GM04504 (cell line): ENCODE measurements around the gene INSL3.

Experiments used
- DNase-seq: peaks from one replicate; pipeline ENCODE4 v3.0.0-alpha.2; 2012; ENCODE audit warnings: low read depth

The INSL3 gene

DNA sequence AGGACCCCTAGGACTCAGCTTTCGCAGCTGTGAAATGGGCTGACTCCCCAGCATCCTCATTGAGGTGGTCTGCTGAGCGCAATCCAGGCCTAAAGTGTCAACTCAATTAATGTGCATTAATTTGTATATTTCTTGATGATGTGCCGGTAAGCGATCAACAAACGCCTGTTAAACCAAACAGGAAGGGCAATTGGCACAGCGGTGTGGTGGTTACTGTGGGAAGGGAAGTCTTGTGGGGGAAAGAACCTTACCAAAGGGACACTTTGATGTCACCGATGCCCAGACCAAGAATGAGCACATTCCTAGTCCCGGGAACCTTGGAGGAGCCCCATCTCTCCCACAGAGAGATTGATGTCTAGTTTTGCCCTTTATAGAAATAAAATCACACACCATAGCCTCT lies 24.8 kb upstream of the INSL3 start:
- no peak for DNase-seq

DNA sequence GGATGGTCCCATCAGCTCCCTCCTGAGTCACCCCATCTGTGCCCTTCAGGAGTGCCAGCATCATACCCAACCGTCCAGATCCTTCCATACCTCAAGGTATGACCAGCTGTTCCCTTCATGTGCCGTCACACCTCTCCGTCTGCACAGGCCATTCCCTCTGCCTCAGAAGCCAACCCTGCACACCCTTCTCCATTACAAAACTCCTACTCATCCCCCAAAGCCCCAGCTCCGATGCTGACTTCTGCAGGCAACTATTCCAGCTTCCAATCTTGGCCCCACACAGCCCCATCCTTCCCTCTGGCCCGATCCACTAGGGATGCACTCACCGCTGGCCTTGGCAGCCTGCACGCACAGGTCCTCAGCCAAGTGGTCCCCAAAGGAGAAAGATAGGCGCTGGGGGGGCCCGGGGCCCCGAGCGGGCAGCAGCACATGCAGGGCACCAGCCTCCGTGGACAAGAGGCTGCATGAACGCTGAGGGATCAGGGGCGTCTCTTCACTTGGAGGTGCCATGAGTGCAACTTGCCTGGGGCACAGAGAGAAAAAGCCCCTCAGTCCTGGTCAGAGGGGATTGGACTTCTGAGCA lies 22.7 kb upstream of the INSL3 start:
- no peak for DNase-seq

DNA sequence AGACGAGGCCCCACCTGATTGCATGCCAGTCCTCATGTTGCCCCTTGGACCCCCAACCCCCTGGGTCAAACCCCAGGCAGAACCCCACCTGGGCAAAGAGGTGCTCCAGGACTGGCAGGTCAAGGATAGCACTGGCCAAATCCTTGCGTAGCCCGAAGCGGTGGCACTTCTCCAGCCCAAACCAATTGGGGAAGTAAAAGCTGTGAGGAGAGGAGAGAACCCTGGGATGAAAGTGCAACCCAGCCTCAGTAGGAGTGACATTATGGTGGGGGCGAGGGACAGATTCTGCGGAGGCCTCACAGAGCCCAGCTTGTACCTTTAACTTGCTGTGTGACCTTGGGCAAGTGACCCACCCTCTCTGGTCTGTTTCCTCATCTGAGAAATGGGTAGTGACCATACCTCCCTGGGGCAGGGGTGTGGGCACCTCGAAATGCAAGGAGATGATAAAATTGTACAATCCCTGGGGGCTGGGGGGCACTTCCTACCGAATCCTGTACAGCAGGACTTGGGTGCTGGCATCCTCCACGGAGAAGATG lies 22.0 kb upstream of the INSL3 start:
- no peak for DNase-seq

- DNase-seq, result no peak
Observed at GRCh38 chr19:17842663-17843291, 21.5 kb upstream of the INSL3 start.

GRCh38 chr19:17841810-17842662 lies 20.7 kb upstream of the INSL3 start:
- DNase-seq, result no peak

DNA sequence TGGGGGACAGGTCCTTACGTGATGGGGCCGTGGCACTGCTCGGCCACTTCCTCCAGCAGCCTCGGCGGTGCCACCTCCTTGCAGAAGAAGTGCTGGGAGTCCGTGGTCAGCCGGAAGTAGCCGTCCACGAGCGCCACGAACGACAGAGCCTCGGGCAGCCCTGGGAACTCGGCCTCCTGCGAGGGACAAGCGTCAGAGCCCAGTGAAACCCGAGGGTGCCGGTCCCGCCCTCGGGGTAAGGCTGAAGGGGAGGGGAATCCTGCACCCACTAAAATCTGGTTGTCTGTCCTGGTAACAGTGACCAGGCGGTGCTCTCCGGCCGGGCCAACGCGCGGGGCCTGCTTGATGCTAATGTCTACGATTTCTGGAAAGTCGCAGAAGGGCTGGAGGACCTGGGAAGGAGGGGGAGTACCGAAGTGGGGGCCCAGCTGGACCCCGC lies 20.1 kb upstream of the INSL3 start:
- no peak for DNase-seq

DNA sequence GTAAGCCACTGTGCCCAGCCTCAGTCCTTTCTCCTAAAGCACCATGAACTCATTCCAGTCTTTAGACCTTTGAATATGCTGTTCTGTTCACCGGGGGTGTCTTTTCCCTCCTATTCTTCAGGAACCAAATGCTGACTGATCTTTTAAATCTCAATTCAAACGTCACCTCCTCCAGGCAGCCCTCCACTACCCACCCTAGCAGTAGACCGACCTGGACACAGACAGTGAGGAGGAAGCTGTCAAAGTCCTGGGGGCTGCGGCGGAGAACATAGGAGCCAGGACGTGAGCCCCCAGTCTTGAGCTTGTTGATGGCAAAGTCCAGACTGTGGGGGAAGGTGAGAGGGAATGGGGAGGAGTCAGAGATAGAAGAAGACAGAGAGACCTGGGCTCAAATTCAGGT lies 18.7 kb upstream of the INSL3 start:
- DNase-seq, result no peak

- DNase-seq, result no peak
Observed at GRCh38 chr19:17837972-17838371, 16.7 kb upstream of the INSL3 start.

DNA sequence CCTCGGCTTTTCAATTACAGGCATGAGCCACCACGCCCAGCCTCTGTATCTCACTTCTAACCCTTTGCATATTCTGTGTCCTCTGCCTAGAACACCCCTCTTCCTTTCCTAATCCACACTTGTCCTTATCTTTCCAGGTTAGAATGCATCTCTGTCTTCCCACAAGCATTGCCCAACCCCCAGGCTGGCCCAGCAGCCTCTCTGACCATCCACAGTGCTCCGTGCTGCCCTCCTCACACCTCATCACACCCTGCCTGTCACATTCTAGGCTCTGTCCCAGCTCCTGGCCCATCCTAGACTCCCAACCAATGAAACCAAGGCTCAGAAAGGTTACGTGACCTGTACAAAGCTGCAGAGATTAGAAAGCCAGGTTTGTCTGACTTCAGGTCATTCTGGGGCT lies 15.2 kb upstream of the INSL3 start:
- DNase-seq, result no peak

GRCh38 chr19:17835182-17836006 lies 14.1 kb upstream of the INSL3 start:
- DNase-seq, result no peak

DNA sequence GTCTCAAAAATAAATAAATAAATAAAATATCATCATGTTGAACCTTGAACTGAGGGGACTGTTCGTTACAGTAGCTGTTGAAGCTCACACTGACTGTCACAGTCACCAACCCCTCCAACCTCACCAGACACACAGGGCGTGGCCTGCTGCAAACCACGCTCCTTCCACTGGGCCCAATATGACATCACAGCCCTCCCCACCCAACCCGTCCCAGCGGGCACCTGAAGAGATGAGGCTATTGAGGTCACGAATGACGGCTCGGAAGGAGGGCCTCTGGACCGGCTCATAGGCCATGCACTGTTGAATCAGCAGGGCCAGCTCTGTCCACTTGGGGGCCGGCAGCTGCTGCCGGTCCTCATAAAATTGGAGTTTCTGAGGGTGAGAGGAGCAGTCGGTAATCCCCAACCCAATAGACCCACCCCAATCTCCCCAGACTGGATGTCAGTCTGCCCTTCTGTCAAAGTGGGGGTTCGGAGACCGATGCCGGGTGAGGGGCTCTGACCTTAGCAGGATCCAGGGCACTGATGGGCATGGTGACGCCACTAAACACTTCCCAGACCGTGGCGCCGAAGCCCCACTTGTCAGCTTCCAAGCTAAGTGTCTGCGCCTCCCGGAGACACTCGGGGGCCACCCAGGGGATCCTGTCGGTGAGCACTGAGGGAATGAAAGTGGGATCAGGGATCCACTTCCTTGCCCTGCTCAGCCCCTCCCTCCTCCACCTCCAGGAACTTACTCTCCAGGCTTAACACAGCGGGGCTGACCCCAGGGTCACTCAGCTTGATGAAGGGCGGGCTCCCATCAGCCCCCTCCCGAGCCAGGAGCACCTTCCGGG lies 13.2 kb upstream of the INSL3 start:
- DNase-seq, result no peak

DNA sequence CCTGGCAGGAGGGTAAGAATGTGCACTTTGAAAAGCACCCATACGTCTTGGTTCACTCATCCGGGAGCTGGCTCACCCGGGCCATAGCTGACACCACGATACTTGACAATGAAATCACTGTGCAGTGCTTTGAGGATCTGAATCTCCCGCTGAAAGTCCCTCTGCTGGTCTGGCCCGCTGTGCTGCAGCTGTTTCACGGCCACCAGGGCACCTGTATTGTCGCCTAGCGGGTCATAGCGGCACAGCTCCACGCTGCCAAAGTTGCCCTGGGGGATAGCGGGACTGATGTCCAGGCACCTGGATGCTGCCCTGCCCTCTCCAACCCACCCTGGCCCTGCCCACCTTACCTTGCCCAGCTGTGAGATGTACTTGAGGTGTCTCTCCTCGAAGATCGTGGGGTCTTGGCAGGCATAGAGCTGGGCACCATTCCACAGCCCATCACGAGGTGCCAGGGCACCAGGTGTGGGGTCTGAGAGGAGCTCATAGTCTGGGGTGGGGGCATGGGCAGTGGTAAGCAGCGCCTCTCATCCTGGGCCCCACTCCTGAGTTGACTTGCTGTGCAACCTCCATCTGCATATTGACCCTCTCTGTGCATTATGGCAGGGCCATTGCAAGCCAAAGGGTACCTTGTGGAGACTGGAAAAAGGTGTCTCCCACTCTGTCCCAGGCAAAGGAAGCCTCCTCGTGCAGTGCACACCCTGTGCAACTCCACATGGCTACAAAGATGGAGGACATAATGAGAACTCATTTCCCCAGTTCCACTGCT lies 11.3 kb upstream of the INSL3 start:
- no peak for DNase-seq

- no peak for DNase-seq
Observed at GRCh38 chr19:17831419-17831888, 10.1 kb upstream of the INSL3 start.

- DNase-seq, result no peak
Observed at GRCh38 chr19:17830567-17831418, 9.5 kb upstream of the INSL3 start.

GRCh38 chr19:17829855-17830566 lies 8.7 kb upstream of the INSL3 start:
- peak; percentile 9 for DNase-seq

DNA sequence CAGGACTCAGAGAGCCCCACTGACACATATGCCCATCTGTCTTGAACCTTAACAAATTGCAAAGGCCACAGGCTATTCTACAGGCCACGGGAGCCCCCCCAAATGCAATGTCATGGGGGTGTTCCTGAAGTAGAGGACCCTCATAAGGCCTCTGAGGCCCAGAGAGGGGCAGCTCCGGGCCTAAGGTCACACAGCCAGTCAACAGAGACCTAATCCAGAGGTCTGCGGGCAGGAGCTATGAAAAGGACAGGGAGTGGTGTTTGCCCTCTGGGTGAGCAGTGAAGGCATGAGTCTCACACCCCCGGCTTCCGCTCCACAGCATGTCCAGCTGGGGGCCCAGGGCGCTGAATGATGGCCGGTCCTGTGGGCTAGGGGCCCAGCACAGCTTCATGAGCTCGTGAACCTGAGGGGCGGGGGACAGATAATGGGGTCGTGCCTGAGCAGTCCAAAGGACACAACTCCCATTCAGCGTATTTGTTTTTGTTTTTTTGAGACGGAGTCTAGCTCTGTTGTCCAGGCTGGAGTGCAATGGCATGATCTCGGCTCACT lies 5.3 kb upstream of the INSL3 start:
- no peak for DNase-seq

DNA sequence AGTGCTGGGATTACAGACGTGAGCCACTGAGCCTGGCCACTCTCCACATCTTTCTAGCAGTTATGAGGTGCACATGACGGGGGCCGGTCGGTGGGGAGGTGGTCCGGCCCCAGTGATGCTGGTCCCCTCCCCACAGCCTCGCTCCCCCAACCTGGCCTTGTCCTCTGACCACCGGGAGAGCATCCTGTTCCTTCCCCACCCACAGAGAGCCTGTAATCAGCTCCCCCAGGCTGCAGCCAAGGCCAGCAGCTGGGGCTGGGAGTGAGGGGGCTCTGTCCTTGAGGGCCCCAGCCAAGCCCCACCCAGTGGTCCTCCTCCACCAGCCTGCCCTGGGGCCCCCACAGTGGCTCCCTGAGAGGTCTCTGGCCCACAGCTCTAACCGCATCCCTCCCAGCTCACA lies 3.0 kb upstream of the INSL3 start:
- no peak for DNase-seq

DNA sequence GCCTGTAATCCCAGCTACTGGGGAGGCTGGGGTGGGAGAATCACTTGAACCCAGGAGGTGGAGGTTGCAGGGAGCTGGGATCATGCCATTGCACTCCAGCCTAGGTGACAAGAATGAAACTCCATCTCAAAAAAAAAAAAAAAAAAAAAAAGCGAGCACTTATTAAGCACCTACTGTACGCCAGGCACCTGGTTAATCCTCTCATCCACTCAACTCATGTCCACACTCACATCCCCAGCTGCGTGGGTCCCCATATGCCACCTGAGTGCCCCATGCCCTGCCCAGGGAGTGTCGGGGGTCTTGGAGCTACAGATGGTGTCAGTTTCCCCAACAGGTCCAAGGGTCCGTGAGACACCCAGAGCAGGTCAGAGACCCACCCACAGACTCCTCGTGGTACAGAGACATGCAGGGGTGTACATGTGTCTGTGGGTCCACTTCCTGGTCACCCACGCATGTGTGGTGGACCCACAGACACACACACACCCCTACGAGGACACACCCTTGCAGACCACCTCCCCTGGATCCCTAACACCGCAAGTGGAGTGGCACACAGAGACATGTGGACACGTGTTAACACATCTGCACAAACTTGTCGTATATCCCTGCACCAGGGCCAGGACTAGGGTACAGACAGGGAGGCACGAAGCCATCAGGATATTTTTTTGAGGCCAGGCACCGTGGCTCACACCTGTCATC lies 3.5 kb downstream of the INSL3 start:
- DNase-seq, result no peak
